Parathyroid adenoma (tissue), 2 donors: ENCODE results near the gene SPOCK1.
"Not testable (repeated sequence)": the region's sequence is repeated elsewhere in the genome, so short reads cannot be mapped to it uniquely, and the experiment has no call there.

Source experiments
- H2AFZ ChIP-seq: fragments of 300-600 bp; sonication (generic); one replicate; pipeline ENCODE4 v1.7.0; 2017; ENCODE audit warnings: antibody characterized with exemption, mild to moderate bottlenecking
- H3K27ac ChIP-seq: fragments of 300-600 bp; sonication (generic); one replicate; pipeline ENCODE4 v1.7.0; 2017
- H3K27me3 ChIP-seq: fragments of 300-600 bp; sonication (generic); one replicate; pipeline ENCODE4 v1.7.0; 2017; ENCODE audit warnings: low read length; ENCODE audit not compliant: control insufficient read depth, insufficient read depth
- H3K36me3 ChIP-seq: fragments of 300-600 bp; sonication (generic); one replicate; pipeline ENCODE4 v1.7.0; 2017; ENCODE audit warnings: low read length; ENCODE audit not compliant: control insufficient read depth, insufficient read depth
- H3K4me1 ChIP-seq: fragments of 300-600 bp; sonication (generic); one replicate; pipeline ENCODE4 v1.7.0; 2017; ENCODE audit warnings: control low read depth
- H3K4me2 ChIP-seq: fragments of 300-600 bp; sonication (generic); one replicate; pipeline ENCODE4 v1.7.0; 2017; ENCODE audit warnings: low read length
- H3K4me3 ChIP-seq: fragments of 300-600 bp; sonication (generic); one replicate; pipeline ENCODE4 v1.7.0; 2017; ENCODE audit warnings: low read depth, low read length
- H3K79me2 ChIP-seq: fragments of 300-600 bp; sonication (generic); one replicate; pipeline ENCODE4 v1.7.0; 2017; ENCODE audit warnings: control low read depth
- H3K9ac ChIP-seq: fragments of 300-600 bp; sonication (generic); one replicate; pipeline ENCODE4 v1.7.0; 2017; ENCODE audit warnings: mild to moderate bottlenecking
- H3K9me3 ChIP-seq: fragments of 300-600 bp; sonication (generic); one replicate; pipeline ENCODE4 v1.7.0; 2017; ENCODE audit warnings: low read length; ENCODE audit not compliant: control insufficient read depth
- CTCF ChIP-seq: fragments of 300-600 bp; sonication (generic); IDR thresholded peaks from one replicate; pipeline ENCODE4 v1.7.0; 2017; ENCODE audit warnings: antibody characterized with exemption, mild to moderate bottlenecking
- donor health status: primary hyperparathyroidism.

The SPOCK1 gene

GRCh38 chr5:137498736-137499505, at the start of gene SPOCK1:
Gene SPOCK1, minus strand, starts transcription at chr5:137499326.
- no peaks in the 10 kb centered on the region for H3K9me3 ChIP-seq
- H3K4me3 ChIP-seq, result no peak within 1 kb of the TSS
- TF ChIP-seq CTCF, result peak; percentile 29
- no peaks in the 10 kb centered on the region for H3K36me3 ChIP-seq
- H3K27ac ChIP-seq, result no peak within 1 kb of the TSS
- peak within 1 kb of the TSS; percentile 76 for H2AFZ ChIP-seq
- no peaks in the 10 kb centered on the region for H3K27me3 ChIP-seq
- no peaks in the 10 kb centered on the region for H3K79me2 ChIP-seq
- H3K9ac ChIP-seq, result no peak within 1 kb of the TSS
- no peaks in the 10 kb centered on the region for H3K4me1 ChIP-seq
- H3K4me2 ChIP-seq, result peak within 1 kb of the TSS; percentile 38

- no peak overlapping the region for H3K4me2 ChIP-seq
- H2AFZ ChIP-seq, result no peak overlapping the region
- H3K79me2 ChIP-seq, result no peaks in the 10 kb centered on the region
- no peak overlapping the region for H3K4me3 ChIP-seq
- H3K9ac ChIP-seq, result no peak overlapping the region
- H3K9me3 ChIP-seq, result no peaks in the 10 kb centered on the region
- no peaks in the 10 kb centered on the region for H3K27me3 ChIP-seq
- no peaks in the 10 kb centered on the region for H3K4me1 ChIP-seq
- H3K36me3 ChIP-seq, result no peaks in the 10 kb centered on the region
- TF ChIP-seq CTCF, result no peak
- no peak overlapping the region for H3K27ac ChIP-seq
Measured at GRCh38 chr5:137545956-137546355, 46.8 kb upstream of the SPOCK1 start.

GRCh38 chr5:137535449-137535848, 36.3 kb upstream of the SPOCK1 start:
- H3K9ac ChIP-seq, H3K4me1 ChIP-seq: not testable (repeated sequence)

GRCh38 chr5:137533963-137534362, 34.8 kb upstream of the SPOCK1 start:
- H3K4me1 ChIP-seq, result no peaks in the 10 kb centered on the region
- H3K9ac ChIP-seq, result no peak overlapping the region
- no peak overlapping the region for H2AFZ ChIP-seq
- H3K27ac ChIP-seq, result no peak overlapping the region
- TF ChIP-seq CTCF, result no peak
- H3K36me3 ChIP-seq, result no peaks in the 10 kb centered on the region
- no peaks in the 10 kb centered on the region for H3K9me3 ChIP-seq
- no peaks in the 10 kb centered on the region for H3K27me3 ChIP-seq
- no peak overlapping the region for H3K4me3 ChIP-seq
- no peak overlapping the region for H3K4me2 ChIP-seq
- H3K79me2 ChIP-seq, result no peaks in the 10 kb centered on the region

More at GRCh38 chr5:137535449-137535848, 36.3 kb upstream of the SPOCK1 start:
- not testable (repeated sequence) for H3K4me2 ChIP-seq, H2AFZ ChIP-seq, H3K27me3 ChIP-seq, H3K9me3 ChIP-seq, H3K27ac ChIP-seq, H3K36me3 ChIP-seq, H3K4me3 ChIP-seq, H3K79me2 ChIP-seq

GRCh38 chr5:137531266-137531665, 32.1 kb upstream of the SPOCK1 start:
- TF ChIP-seq CTCF, result no peak
- H3K9me3 ChIP-seq, result no peaks in the 10 kb centered on the region

More at GRCh38 chr5:137531266-137531665, 32.1 kb upstream of the SPOCK1 start:
- Histone ChIP-seq H3K36me3 (no peaks in the 10 kb centered on the region), H3K4me1 (no peaks in the 10 kb centered on the region), H3K4me2 (no peak overlapping the region), H3K27me3 (no peaks in the 10 kb centered on the region), H3K79me2 (no peaks in the 10 kb centered on the region), H3K27ac (no peak overlapping the region), H3K9ac (no peak overlapping the region), H3K4me3 (no peak overlapping the region), H2AFZ (no peak overlapping the region)
